HG02970 (cell line): ENCODE results near the gene CLCA2.
"Not testable (repeated sequence)": the region's sequence is repeated elsewhere in the genome, so short reads cannot be mapped to it uniquely, and the experiment has no call there.

Experiments used
- ATAC-seq: cut with Tn5 transposase; IDR thresholded peaks from one replicate; pipeline ENCODE4 v1.9.1; 2021; ENCODE audit warnings: mild to moderate bottlenecking, moderate library complexity, moderate number of reproducible peaks; ENCODE audit not compliant: unreplicated experiment, low FRiP score

CLCA2 gene

GRCh38 chr1:86470859-86471258, 46.9 kb downstream of the CLCA2 start:
- ATAC-seq = no peak

DNA sequence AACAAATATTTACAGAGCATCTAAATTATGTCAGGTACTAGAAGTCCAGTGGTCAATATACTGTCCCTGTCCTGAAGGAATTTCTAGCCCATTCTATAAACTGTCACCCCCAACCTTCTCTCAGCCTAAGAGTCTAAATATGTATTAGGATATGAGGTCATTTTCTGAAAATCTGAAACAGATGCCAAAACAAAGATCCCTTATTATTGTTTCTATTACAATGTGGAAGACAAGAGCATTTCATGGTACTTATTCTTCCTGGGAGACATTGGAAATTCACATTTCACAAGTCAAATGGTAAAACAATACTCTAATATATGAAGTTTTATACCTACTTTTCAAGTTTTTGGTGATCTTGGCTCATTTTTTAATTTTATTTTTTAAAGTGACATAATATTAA, 47.3 kb downstream of the CLCA2 start:
- no peak for ATAC-seq

- ATAC-seq = no peak
Observed at GRCh38 chr1:86472152-86472551, 48.2 kb downstream of the CLCA2 start.

DNA sequence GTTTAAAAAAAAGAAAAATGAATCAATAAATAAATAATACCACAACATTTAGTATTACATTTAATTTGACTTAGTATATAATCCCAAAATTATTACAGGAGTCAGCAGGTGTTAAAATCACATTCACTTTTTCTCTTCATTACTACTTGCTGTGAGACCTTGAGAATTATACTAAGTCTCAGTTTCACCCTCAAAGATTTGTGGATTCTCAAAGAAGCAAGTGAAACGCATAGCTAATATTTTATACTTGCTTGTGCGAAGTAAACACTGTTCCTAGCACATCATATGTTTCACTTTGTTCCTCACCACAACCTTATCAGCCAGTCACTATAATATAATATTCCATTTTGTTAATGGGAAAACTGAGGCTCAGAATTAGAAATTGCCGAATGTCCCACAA, 48.8 kb downstream of the CLCA2 start:
- no peak for ATAC-seq

- no peak for ATAC-seq
Observed at GRCh38 chr1:86477256-86477655, 53.3 kb downstream of the CLCA2 start.

- no peak for ATAC-seq
Observed at GRCh38 chr1:86477682-86478081, 53.7 kb downstream of the CLCA2 start.

DNA sequence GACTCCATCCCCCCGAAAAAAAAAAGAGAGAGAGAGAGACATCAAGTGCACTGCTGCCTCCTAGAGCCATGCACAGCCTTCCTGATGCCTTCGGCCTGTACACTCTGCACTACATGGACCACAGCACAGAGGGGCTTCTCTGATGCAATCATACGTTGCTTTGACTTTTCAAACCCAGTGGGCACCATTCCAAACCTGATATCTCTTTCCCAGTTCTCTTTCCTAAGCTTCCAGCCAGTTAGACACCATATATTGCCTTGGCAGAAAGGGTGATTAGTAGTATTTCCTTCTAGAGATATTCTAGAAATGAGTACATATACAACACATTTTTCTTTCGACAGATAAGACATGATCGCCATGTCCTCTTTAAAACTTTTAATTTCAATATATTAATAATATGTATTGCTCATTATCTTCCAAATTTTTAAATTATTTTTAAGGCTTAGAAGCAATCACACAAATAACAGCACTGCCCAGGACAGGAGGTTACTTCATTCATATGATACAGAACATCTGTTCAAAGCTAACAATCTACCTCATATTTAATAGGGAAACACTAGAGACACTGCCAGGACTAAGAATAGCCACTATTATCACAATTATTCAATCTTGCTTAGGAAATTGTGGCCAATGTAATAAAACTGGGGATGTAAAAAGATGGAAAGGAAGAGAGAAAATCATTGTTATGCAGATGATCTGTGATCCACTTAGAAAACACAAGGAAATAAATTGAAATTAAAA, 54.6 kb downstream of the CLCA2 start:
- no peak for ATAC-seq

DNA sequence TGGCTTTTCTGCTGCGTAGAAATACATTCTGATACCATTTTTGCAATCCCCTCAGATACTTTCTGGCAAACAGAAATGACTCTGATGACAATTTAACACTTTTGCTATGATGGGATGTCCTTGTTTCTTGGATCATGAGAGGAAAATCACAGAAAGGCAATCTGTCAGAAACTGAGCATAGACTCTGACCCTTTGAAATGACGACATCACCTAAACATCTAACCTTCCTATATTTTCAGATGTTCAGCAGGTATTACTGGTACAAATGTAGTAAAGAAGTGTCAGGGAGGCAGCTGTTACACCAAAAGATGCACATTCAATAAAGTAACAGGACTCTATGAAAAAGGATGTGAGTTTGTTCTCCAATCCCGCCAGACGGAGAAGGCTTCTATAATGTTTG, 58.0 kb downstream of the CLCA2 start:
- no peak for ATAC-seq

DNA sequence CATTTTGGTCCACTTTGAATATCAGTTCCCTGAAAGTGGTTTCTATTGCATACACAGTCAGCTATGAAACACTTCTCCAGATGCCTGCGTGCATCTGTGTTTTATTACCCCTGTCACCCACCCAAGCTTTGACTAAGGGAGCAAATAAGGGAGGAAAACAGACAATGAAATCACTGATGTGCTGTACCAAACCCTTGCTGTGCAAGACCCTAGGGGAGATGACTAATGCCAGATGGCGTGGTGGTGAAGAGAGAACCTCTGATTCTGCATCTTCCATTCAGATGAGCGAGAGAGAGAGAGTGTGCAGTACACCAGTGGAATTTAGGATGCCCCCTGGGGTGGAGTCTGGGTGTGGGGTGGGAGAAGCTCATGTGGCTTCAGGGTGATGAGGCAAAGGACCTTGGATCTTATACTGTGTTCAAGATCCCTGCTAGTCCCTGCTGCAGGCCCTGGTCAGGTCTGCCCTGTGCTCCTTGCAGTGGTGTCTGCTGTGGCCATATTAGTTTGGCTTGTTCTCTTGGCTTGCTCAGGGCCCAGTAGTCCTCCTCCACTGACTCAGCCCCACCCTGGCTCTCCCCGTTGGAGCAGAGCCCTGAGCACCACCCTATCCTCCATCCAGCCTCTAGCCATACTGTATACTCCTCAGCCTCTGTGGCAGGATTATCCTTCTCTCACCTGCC, 63.3 kb downstream of the CLCA2 start:
- ATAC-seq = no peak

GRCh38 chr1:86487811-86488141, 63.8 kb downstream of the CLCA2 start:
- ATAC-seq = no peak

- no peak for ATAC-seq
Observed at GRCh38 chr1:86489242-86489878, 65.4 kb downstream of the CLCA2 start.

- no peak for ATAC-seq
Observed at GRCh38 chr1:86491171-86491950, 67.4 kb downstream of the CLCA2 start.

GRCh38 chr1:86498281-86498680, 74.3 kb downstream of the CLCA2 start:
- no peak for ATAC-seq

GRCh38 chr1:86499987-86500593, 76.1 kb downstream of the CLCA2 start:
- ATAC-seq = peak; percentile 50

DNA sequence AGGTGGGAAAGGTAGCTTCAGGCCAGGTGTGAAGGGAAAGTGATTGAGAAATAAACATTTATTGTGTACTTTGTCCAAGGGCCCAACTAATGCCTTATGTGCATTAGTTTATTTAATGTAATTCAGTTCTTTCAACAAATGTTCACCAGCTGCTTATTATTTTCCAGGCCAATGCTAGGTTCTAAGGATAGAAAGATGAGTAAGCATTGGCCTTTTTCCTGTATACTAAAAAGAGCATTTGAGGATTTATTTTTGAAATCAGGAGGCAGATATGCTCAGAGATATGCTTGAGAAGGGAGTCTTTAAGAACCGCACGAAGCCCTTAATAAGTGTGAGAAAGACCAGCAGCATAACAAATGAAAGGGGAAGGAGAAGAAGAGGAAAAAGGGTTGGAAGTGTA, 76.7 kb downstream of the CLCA2 start:
- ATAC-seq = no peak

DNA sequence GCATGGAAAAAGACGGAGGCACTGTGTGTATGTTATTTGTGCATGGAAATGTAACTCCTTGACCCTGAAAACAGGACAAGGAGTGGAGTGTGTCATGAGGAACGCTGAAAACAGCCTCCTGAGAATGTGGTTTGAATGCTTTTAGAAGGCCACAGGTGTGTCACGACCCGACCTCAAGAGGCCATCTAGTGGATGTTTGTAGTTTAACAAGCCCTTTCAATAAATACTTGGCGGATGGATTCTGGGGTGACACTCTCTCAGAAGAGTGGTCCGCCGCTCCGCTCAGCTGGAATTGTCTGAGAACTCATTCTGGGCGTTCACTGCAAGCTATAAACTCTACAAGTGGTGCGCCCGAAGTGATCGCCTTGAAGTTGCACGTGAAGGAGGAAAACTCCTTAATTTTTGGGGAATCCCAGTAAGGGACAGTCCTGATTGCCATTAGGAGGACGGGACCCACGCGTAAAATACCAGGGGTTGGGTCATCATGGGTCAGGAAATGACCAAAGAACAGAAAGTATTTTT, 78.2 kb downstream of the CLCA2 start:
- ATAC-seq = not testable (repeated sequence)

GRCh38 chr1:86502721-86503405, 78.9 kb downstream of the CLCA2 start:
- ATAC-seq = no peak

- no peak for ATAC-seq
Observed at GRCh38 chr1:86503406-86504136, 79.6 kb downstream of the CLCA2 start.

DNA sequence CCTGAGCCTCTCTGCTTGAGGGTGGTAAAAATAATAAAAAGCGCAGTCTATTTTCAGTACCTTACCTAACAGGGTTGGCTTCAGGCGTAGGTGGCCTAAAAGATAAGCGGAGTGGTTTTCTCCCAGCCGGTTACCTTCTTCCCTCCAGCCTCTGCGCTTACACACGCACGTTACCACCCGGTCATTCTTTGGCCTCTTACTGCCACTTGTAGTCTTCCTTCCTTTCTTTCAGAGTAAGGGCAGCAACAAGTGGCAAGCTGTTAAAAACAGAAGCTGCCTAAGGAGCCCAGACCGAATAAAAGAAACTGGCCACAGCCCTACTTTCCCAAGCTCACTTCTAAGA, 80.1 kb downstream of the CLCA2 start:
- ATAC-seq = no peak
